Stimulated activated CD4-positive, alpha-beta T cell treated with anti-CD3 and anti-CD28 coated beads, Interleukin-2, amount 100 ng/mL, for 24 hours (primary cell): ENCODE data around the gene HSD17B1.

Experiments
- DNase-seq, 2 donors: peaks; one replicate each; pipeline ENCODE4 v3.0.0-alpha.2; 2020

HSD17B1 gene

GRCh38 chr17:42568341-42569111 lies 15.8 kb downstream of the HSD17B1 start:
- no peak for DNase-seq

DNA sequence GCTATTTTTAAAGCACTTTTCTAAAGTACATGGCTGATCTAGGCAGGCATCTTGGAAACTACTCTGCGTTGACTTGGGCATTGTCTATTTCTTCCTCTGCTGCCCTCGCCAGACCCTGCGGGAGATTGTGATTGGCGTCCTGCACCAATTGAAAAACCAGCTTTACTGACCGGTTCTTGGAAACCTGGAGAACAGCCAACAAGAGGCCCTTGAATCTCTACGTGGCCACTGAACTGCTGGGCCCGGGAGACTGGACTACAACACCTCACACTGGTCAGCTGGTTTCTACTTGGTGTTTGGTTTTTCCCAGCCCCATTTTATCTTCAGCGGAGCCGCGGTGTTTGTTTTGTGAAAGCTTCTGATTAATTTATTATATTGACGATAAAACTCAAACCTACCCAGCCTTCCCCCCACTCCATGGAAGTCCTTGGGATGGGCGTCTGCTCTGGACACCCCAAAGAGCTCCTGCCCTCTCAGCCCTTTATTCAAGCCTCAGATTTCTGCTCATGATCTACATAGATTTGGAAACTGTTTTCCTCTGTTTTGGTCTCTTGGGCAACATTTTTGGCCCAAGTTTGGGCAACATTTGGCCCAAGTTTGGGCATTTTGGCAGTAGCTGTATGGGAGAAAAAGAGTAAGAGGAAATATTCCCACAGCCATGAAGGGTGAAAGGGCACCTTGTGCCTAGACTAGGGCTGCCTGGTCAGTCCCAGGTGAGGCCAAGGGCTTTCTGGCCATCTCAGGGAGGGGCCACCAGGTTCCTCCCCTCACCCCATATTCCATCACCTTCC lies 18.9 kb downstream of the HSD17B1 start:
- DNase-seq = no peak

- no peak for DNase-seq
Measured at GRCh38 chr17:42573095-42573494, 20.4 kb downstream of the HSD17B1 start.

GRCh38 chr17:42574463-42574862 lies 21.7 kb downstream of the HSD17B1 start:
- DNase-seq = no peak

DNA sequence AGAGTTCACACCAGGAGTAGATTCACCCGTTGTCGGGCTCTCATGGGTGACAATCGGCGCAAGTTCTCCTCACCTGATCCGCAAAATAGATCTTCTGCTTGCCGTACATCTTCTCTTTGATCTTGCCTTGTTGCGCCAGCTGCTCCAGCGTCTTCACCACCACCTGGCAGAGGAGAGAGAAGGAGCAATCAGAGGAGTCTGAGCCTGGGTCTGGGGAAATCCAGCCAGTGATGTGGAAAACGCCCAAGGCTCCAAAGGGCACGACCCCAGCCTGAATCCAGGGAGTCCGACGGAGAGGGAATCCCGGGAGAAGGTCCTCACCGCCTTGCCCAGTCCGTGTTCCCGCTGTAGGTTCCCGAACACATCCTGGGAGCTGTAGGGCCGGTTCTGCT lies 24.4 kb downstream of the HSD17B1 start:
- DNase-seq = peak in 1 of 2 donors; percentile 21

GRCh38 chr17:42577532-42578281 lies 25.0 kb downstream of the HSD17B1 start, which contains the start of gene PSMC3IP:
Gene PSMC3IP, minus strand, starts transcription at chr17:42577729. Its CDS starts 43 bp downstream, at chr17:42577686.
- peak; percentile 95 to 96 for DNase-seq

DNA sequence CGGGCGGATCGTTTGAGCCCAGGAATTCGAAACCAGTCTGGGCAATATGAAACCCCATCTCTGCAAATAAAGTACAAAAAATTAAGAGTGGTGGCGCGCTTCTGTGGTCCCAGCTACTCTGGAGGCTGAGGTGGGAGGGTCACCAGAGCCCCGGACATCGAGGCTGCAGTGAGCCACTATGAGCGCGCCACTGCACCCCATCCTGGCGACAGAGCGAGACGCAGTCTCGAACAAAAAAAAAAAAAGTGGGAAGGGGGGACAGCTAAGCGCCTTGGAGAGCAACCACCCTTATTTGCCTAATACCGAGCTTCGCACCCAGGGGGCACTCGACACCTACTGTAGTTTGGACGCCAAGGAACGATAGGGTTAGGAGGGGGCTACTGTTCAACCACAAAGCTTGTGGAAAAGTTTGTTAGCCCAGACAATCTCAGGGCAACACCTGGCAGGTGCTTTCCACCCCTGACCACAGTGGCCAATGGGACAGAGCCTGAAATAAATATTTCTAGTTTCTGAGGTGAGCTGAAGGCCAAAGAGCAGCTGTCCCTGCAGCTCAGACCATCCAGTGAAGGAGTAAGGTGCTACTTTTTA lies 25.7 kb downstream of the HSD17B1 start:
- peak; percentile 82 to 83 for DNase-seq

DNA sequence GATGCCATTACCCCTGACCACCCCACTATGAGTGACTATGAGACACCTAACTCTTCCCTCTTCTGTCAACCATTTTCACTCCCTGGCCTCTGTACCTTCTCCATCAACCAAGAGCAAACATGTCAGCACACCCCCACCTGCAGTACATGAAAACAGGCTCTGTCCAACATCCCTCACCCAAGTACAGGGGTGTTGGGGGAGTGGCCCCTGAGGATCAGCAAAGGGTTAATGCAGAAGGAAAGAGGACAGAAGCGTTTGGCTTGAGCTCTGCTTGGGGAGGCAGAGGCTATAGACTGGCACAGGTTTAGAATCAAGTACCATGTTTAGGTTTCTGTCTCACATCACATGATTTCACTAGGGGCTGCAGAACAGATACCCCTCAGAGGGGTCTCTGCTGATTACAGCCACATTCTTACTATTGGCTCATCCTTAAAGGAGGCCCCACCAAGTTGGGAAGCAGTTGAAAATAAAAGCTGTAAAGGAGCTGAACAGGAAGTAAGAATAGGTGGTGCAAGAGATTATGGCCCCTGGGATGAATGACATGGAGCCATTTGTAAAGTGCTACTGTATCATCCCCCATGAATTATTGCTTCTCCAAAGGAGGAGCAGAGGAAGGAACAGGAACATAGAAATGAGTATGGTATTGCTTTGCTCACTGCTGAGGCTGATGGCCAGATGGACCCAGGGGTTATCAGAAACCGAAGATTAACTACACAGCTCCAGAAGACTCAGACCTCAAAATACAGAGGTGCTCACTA lies 27.2 kb downstream of the HSD17B1 start:
- no peak for DNase-seq

DNA sequence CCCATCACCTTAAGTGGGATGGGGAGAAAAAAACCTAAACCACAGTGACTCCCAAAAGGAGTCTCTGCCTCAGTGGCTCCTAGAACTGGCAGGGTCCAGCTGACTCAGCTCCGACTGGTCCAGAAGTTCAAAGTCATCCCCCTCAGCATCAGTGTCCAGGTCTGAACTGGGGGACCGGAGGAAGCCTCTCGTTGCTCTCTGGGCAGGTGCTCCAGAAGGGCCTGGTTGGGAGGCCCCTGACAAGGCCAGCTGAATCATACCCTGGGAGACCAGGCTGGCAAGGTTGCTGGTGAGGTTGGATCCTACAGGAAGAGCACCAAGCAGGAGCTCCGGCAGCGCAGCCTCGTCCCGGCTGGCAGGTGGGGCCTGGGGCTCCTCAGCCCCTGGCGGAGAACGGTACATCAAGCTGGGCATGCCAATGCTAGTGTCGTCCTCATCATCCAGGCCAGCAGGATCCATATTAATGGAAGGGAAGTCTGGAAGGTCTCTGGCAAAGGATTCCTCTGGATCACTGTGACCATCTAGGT lies 29.1 kb downstream of the HSD17B1 start:
- no peak for DNase-seq

DNA sequence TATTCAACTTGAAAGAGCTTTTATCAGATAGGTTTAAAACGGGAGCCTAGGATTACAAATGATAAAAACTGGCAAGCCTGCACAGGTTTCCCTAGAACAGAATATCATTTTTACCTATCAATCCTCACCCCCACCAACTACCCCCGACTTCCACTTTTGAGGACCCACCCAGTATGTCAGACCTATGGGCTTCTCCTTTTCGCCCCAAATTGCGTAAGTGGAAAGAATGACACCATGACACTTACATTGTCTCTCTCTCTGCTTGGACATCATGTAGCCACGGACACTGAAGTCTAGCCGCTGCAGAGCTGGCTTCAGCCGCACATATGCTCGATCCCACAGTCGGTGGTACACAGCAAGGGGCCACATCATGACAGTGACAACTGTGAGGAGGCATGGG lies 32.2 kb downstream of the HSD17B1 start:
- no peak for DNase-seq

DNA sequence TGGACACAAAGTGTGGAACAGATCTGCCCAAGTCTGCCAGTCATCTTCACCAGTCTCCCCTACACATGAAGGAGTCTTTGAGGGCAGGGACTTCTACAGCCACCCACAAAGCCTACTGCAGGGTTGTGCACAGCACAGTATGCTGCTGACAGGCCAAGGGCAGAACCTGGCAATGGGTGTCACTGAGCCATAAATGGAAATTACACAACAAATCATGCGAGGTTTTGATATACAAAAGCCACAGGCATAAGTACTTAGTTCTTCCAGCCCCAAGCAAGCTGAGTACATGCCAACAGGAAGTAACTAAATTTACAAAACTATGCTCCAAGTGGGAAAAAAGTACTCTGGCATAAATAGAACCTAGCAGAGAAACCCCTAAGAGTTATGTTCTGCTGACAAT lies 32.6 kb downstream of the HSD17B1 start:
- DNase-seq = no peak

DNA sequence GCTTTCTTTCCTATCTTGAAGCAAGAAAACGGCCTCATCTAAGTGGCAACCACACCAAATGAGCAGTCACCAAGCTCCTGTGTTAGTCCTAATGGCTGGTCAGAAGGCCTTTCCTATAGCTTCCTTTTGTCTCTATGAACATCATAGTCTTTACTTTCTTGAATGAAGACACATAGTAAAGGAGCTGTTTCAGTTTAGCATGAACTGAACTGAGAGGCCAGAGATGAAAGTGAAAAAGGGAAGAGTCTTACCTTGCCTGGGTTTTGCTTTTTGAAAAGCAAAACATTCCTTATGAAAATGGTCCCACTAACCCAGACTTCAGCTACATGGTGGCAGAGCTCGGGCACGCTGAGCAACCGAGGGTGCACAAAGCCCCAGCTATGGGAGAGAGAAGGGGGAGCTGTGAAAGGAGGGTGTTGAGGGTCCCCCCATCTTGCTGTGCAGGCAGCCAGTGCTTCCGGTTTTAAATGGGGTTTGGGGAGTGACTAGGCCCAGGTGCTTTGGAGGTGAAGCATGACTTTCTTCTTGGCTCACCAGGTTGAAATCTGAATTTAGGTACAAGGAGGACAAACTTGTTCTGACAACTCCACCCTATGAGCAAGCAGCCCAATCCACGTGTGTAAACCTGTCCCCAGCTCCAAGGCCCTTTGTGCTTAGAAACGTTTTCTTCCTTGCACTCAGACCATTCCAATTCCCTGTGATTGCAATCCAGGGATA lies 33.9 kb downstream of the HSD17B1 start:
- DNase-seq = no peak

DNA sequence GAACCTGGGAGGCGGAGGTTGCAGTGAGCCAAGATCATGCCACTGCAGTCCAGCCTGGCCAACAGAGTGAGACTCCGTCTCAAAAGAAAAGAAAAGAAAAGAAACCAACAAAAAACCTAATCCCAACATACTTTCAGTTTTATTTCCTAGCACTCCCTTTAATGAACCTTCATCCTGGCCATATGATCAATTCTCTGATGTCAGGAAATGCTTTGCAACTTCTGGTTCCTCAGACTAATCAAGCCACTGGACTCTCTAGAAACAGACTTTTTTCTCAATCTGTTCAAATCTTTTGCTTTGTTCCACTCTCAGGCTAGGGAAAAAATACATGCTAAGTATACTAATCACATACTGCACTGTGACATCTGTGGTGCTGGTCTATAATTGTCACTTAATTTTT lies 38.2 kb downstream of the HSD17B1 start:
- DNase-seq = no peak

GRCh38 chr17:42591411-42591810 lies 38.7 kb downstream of the HSD17B1 start:
- DNase-seq = no peak

DNA sequence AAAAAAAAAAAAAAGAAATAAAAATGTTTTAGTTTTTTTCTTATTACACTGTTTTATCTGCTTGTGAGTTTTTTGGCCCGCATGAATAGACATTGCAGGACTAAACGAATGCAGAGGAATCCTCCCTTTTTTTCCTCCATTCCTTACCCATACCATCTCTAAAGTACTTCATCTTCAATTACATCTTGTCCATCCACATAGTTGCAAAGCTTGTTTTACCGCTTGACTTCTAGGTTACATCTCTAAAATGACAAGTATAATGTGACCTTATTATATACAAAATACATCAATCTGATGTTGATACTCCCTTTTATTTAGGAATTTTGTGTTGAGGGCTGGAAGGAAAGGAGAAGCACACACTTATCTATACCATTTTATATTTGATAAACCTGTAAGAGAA lies 43.7 kb downstream of the HSD17B1 start:
- no peak for DNase-seq

DNA sequence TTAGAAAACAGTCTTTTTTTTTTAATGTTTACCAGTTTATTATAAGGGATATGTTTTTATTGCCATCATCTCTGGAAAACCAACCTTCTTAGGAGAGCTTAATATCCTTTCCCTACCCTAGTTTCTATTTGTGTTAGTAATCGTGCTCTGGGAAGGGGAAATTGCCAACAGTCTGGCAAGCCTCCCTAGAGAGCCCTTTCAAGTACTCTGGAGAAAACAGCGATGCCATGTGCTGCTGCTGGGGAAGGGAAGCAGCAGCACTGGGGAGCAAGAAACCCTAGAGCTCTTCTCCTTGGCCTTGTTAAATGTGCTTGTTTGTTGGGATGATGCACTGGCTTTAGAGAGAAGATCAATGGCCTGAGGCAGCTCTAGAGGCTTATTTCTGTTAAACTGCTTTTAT lies 46.2 kb downstream of the HSD17B1 start:
- DNase-seq = no peak

- DNase-seq = no peak
Measured at GRCh38 chr17:42603318-42603717, 50.6 kb downstream of the HSD17B1 start.
